ENCODE measurements around the gene FRMD1. TPM values are rescaled to one million over a fixed set of nuclear protein-coding genes. Genes with fewer than 3 reads are reported as not detected.
A peak's percentile ranks its signal among the peaks of the same experiment; 100 is the strongest.

The FRMD1 gene
- polyA plus RNA-seq, 1 experiment, result not detected

- Histone ChIP-seq H3K4me3 (ENCODE audit: low read depth, low read length) (peak overlapping the region; percentile 63), H3K9me3 (ENCODE audit: control insufficient read depth, insufficient read depth, low read length) (peaks cover 18% of the 10 kb centered on the region), H3K27ac (ENCODE audit: low read depth, low read length) (peak overlapping the region; percentile 47), H3K27me3 (ENCODE audit: control insufficient read depth, insufficient read depth, low read length) (no peaks in the 10 kb centered on the region)
- POLR2A ChIA-PET, result interaction anchor here (1.7 kb wide), 1 partner anchor 28 kb away, joined by 8 read pairs; no protein-coding TSS in a partner anchor
- DNase-seq (ENCODE audit: low read depth, low spot score), result peak; percentile 27
- TF ChIP-seq, protein P1, sequence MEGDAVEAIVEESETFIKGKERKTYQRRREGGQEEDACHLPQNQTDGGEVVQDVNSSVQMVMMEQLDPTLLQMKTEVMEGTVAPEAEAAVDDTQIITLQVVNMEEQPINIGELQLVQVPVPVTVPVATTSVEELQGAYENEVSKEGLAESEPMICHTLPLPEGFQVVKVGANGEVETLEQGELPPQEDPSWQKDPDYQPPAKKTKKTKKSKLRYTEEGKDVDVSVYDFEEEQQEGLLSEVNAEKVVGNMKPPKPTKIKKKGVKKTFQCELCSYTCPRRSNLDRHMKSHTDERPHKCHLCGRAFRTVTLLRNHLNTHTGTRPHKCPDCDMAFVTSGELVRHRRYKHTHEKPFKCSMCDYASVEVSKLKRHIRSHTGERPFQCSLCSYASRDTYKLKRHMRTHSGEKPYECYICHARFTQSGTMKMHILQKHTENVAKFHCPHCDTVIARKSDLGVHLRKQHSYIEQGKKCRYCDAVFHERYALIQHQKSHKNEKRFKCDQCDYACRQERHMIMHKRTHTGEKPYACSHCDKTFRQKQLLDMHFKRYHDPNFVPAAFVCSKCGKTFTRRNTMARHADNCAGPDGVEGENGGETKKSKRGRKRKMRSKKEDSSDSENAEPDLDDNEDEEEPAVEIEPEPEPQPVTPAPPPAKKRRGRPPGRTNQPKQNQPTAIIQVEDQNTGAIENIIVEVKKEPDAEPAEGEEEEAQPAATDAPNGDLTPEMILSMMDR (IDR thresholded peaks at IDR 0.05; ENCODE audit: low read depth, low read length), result no peak
- CTCF ChIA-PET, result no interaction called here
These were observed 43.8 kb downstream of the FRMD1 start for GRCh38 chr6:168035098-168035660.

DNA sequence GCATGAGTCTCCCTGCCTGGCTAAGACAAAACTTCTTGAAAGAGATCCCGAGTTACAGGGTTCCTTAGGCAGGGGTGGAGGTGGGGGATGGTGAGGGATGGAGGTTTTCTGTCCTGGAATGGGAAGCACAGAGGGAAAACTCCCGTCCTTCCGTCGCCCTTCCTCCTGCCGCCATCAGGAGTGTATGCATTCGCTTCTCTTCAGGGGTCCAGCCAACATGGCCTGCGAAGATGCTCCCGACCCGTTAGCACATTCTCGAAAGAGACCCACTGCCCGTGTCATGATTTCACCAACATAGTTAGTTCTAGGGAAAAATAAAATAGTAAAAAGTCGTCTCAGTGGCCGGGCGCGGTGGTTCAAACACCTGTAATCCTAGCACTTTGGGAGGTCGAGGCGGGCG lies 44.5 kb downstream of the FRMD1 start:
- Histone ChIP-seq H3K27me3 (ENCODE audit: control insufficient read depth, insufficient read depth, low read length) (no peaks in the 10 kb centered on the region), H3K27ac (ENCODE audit: low read depth, low read length) (no peak overlapping the region), H3K9me3 (ENCODE audit: control insufficient read depth, insufficient read depth, low read length) (peaks cover 12% of the 10 kb centered on the region), H3K4me3 (ENCODE audit: low read depth, low read length) (no peak overlapping the region)
- TF ChIP-seq, protein P1 (IDR thresholded peaks at IDR 0.05; ENCODE audit: low read depth, low read length), result no peak
- no peak for DNase-seq (ENCODE audit: low read depth, low spot score)
- ChIA-PET POLR2A (interaction anchor here (1.7 kb wide), 1 partner anchor 27 kb away, joined by 8 read pairs; no protein-coding TSS in a partner anchor), CTCF (no interaction called here)

- Histone ChIP-seq H3K9me3 (ENCODE audit: control insufficient read depth, insufficient read depth, low read length) (peaks cover 7% of the 10 kb centered on the region), H3K27ac (ENCODE audit: low read depth, low read length) (no peak overlapping the region), H3K27me3 (ENCODE audit: control insufficient read depth, insufficient read depth, low read length) (no peaks in the 10 kb centered on the region), H3K4me3 (ENCODE audit: low read depth, low read length) (no peak overlapping the region)
- TF ChIP-seq, protein P1 (IDR thresholded peaks at IDR 0.05; ENCODE audit: low read depth, low read length), result no peak
- no peak for DNase-seq (ENCODE audit: low read depth, low spot score)
- ChIA-PET POLR2A (no interaction called here), CTCF (interaction anchor here (0.6 kb wide), 1 partner anchor 110 kb away, joined by 3 read pairs; no protein-coding TSS in a partner anchor)
These were observed 45.2 kb downstream of the FRMD1 start for GRCh38 chr6:168033791-168034190.

GRCh38 chr6:168032005-168032760 lies 46.8 kb downstream of the FRMD1 start:
- H3K27ac ChIP-seq (ENCODE audit: low read depth, low read length), result peak overlapping the region; percentile 48
- TF ChIP-seq, protein P1 (IDR thresholded peaks at IDR 0.05; ENCODE audit: low read depth, low read length), result peak; percentile 66
- CTCF ChIA-PET, result interaction anchor here (0.7 to 1.9 kb wide), 4 partner anchors 12 to 1036 kb away, joined by 3 to 7 read pairs (median 6); no protein-coding TSS in a partner anchor
- POLR2A ChIA-PET, result interaction anchor here (1.1 kb wide), 1 partner anchor 25 kb away, joined by 6 read pairs; no protein-coding TSS in a partner anchor
- H3K9me3 ChIP-seq (ENCODE audit: control insufficient read depth, insufficient read depth, low read length), result peaks cover 6% of the 10 kb centered on the region; the same call in 1 of the 2 replicates
- DNase-seq (ENCODE audit: low read depth, low spot score), result peak; percentile 59
- no peak overlapping the region for H3K4me3 ChIP-seq (ENCODE audit: low read depth, low read length)
- no peaks in the 10 kb centered on the region for H3K27me3 ChIP-seq (ENCODE audit: control insufficient read depth, insufficient read depth, low read length)

All from AG04450 (cell line).